NOMO-1 treated with dmso at 0.1 percent for 144 hours (cell line): ENCODE results near the gene KCTD16.

Source experiments
- DNase-seq: peaks from one replicate; lab custom pipeline; 2025; ENCODE audit not compliant: unreplicated experiment; lab: John Stamatoyannopoulos, UW

KCTD16 gene

DNA sequence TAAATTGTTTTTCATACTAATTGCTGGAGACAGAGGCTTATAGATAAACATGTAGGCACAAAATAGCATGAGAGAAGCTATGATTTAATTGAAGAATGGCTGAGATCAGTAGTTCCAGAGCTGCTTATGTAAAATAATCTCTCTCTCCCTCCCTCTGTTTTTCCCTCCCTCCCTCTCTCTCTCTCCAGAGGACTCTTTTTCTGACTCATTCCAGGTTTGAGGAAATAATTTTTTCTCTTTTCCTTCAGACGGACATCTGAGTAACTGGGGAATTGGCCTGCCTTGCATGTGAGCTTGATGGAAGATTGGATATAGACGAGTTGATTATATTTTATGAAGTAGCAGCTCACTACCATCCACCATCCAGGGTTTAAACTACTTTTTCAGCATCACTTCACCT lies 35.5 kb downstream of the KCTD16 start:
- no peak for DNase-seq

DNA sequence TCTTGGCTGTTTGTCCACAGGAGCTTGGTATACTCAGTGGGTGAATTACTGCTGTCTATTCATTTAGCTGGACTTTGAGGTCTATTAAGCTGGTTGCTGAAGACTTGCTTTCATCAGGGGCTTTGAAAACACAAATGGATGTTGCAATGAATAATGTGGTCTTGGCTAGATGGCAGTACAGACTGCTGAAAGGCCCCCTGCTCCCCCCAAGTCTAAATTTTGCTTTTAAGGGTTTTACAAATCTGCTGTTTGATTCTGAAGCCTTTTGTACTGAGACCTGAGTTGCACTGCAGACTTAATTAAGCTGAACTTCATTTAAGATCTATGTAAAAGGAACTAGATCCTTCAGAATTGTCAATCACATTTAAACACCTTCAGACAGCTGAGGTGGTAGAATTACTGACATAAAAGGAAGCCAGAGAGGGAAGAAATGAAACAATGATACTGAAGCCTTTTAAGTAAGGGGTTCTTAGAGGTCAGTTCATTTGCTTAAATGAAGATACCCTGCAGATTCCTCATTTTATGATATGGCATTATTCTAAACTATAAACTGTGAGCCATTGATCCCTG lies 37.3 kb downstream of the KCTD16 start:
- no peak for DNase-seq

DNA sequence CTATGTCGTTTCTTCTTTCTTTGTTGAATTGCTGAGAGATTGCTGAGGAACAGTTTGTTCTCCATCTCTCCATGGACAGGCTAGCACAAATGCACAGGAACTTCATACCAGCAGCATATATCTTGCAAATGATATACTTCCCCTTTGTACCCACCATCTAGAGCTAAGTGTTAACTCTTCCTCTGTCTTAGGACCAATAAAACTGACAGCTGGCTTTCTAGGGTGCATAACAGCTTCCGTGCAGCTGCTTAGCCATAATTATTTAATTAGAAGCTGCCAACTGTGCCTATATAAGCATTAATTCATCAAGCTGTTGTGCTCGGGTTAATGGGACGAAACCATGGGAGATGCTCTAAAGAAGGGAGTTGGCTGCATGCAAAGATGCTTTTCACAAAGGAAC lies 38.7 kb downstream of the KCTD16 start:
- DNase-seq, result no peak

DNA sequence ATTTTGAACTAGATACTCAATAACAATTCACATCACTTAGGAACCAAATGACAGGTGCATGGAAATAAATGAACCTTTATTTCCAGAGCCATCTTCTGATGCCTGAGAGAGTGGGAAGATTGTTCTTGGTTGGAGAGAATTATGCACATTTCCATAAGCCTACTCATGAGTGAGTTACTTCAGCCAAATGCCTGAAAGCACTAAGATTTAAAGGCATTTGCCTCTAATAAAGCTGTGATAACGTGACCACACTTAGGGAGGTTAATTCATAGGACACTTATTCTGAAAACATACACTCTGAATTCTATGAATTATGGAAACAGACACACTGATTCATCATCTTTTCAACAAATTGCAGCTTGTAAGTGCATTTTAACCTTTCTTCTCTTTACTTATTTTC lies 40.0 kb downstream of the KCTD16 start:
- DNase-seq, result no peak

DNA sequence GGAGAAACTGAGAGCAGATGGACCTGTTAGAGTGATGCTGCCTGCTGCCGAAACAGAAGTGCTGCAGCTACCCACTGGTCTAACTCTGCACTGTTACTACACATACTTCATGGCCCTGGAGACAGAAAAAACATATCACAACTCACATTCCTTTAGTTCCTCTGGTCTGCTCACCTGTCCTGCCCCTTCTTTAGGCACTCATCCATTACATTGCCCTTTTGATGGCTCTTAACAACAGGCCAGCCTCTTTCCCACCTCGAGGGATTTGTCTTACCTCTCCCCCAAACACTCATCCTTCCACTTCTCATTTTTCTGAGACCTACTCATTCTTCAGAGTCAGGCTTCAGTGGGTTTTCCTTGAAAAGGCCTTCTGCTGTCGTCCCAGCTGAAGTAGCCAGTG lies 49.2 kb downstream of the KCTD16 start:
- no peak for DNase-seq

DNA sequence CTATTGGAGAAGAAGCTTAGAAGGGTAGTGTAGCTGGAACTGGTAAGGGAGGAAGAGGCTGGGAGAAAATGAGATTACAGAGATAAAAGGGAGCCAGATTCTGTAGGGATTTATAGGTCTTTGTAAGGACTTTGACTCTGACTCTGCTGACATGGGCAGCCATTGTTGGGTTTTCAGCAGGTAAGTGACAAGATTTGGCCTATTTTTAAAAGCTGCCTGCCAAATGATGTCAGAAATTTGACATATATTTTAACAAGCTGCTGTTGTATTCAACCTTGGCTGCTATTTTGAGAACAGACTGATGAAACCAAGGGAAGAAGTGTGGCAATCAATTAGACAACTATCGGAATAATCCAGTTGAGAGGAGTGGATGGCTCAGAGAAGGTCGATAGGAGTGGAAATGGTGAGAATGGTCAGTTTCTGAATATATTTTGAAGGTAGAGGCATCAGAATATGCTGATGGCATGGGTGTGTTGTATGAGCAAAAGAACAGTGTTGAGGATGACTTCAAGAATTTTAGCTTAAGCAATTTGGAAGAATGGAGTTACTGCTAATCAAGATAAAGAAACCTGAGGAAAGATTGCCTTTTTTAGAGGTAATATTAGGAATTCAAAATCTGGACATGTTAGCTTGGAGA lies 56.8 kb downstream of the KCTD16 start:
- no peak for DNase-seq

DNA sequence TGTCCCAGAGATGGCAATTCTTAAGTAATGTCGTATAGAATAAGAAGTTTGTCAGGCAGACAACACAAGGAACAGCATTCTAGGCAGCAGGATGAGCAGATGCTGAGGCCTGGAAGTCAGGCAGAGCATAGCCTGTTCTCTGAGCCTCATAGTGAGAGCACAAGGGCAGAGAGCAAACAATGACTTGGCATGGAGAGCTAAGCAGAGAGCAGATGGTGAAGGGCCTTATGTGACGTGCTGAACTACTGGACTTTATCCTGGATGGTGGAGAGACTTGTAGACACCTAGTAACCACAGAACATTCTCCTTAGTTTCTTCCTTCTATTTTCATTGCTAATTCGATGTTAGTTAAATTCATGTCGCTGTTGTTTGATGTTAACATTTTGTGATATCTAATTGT lies 60.1 kb downstream of the KCTD16 start:
- no peak for DNase-seq

DNA sequence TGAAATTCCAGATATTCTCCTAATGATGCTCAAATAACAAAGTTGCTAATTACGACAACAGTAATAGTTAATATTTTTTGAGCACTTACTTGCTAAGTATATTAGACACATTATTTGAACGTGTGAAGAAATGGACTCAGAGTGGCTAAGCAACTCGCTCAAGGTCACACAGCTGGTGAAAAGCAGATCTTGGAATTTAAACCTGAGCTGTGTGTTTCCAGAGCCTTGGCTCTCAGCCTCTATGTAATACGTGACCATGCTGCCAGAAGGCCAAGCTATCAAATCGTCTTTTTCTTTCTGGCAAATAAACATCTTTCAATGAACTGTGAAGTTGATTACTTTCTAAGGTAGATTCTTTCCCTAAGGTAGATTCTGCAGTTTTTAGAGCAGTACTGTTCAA lies 61.6 kb downstream of the KCTD16 start:
- DNase-seq, result no peak

DNA sequence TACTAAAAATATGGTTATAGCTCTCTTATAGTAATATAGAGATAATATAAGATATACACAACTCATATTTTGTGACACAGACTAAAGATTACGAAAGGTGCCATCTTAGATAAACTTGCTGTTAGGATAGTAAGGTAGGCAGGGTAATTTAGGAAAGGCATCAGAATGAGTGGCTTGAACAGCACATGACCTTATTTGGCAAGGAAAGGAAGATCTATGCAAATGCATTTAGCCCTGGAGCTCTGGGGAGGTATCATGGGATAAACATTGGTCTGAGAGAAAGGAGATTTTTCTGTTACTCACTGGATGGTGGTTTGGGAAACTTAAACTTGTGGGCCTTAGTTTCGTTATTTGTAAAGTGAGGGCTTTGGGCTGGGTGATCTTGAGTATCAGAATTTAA lies 65.8 kb downstream of the KCTD16 start:
- no peak for DNase-seq

DNA sequence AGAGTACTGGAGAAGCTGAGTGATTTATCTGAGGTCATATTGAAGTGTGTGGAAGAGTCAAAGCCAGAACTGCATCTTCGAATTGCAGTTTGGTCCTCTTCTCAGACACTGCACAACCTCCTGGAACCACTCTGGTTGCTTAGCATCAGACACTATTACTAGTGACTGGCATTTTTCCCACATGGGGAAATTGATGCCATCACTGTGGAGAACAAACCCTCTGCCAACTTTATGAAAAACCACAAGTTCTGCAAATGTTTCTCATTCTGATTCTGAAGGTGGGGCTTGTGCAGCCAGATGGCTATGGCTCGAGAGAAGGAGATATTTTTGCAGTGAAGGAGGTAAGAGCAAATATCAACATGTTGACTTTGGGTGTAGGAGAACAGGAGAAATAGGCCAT lies 67.2 kb downstream of the KCTD16 start:
- no peak for DNase-seq

DNA sequence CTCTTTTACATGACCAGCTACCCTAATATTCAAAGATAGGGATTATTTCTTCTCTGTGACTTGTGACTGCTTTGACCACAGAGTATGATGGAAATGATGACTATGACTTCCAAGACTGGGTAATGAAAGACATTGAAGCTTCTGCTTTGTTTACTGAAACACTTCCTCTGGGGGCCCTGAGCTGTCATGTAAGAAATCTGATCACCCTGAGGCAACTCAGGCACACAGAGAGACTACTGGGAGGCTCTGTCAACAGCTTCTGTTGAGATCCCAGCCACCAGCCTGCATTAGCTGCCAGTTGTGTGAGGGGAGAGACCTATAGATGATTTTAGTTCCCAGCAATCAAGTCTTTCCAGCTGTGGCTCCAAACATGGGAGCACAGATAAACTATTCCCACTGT lies 76.5 kb downstream of the KCTD16 start:
- no peak for DNase-seq

DNA sequence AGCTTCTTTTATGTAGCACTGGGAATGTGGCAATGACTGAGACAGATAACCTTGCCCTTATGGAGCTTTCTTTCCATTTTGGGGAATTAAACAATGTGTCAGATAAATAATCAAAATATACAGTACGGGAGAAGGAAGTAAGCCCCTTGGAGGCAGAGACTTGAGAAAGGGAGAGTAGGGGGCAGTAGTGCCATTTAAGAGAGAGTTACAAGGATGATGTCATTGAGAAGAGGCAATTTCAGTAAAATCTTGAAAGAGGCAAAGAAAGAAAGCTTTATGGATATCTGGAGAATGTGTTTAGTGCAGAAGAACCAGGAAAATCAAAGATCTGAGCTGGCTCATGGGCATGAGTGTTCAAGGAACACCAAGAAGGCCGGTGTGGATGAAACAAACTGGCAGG lies 77.3 kb downstream of the KCTD16 start:
- no peak for DNase-seq

DNA sequence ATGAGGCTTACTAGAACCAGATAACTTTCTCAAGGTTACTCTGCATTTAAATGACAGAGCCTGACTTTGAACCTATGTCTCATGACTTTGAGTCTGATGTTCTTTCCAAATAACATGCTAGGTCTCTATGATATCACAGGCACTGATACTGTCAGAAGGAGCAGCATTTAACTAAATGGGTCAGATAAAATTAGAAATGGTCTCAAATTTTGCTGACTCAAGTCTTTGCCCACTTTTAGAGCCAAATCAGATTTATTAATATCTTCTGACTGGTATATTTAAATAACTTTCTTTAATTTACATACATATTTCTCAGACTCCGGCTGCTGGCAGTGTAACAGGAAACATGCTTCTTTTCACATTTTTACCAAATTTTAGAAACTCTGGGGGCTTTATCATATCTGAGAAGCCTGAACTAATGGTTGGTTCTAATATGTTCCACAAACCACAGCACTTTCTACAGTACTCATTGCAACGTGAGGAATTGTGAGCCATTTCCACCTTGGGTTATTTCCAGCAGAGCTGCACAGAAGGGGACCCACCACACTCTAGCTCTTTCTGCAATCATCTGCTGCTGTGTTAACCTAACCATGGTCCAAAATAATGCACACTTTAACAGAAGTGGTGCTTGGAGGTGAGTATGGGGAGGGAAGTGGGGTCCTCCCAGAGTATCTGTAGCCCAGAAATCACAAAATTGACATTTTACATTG lies 79.2 kb downstream of the KCTD16 start:
- no peak for DNase-seq

DNA sequence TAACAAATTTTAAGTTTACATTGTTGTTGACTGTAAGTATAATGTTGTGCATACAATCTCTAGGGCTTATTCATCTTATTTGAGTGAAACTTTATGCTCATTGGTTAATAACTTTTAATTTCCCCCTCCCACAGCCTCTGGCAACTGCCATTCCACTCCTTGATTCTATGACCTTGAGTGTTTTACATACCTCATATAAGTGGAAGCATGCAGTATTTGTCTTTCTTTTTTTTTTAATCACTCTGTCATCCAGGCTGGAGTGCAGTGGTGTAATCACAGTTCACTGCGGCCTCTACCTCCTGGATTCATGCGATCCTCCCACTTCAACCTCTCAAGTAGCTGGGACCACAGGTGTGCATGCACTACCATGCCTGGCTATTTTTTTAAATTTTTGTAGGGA lies 83.9 kb downstream of the KCTD16 start:
- no peak for DNase-seq

DNA sequence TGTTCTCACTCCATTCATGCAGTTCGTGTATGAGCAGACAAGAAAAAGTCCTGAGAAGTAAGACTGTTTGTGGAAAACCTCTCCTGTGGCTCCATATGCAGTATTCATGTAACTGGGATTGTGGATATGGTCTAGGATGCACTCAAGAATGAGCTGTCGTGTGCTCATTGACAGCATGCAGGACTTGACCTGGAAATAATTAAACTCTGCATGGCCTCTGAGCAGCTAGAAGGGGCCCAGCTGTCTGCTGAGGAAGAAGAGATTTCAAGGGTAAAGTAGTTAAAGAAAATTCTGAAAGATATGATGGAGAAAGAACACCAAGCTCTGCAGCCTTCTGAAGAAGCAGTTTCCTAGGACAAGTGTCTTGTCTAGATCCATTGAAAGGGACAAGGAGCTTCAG lies 89.4 kb downstream of the KCTD16 start:
- DNase-seq, result no peak

DNA sequence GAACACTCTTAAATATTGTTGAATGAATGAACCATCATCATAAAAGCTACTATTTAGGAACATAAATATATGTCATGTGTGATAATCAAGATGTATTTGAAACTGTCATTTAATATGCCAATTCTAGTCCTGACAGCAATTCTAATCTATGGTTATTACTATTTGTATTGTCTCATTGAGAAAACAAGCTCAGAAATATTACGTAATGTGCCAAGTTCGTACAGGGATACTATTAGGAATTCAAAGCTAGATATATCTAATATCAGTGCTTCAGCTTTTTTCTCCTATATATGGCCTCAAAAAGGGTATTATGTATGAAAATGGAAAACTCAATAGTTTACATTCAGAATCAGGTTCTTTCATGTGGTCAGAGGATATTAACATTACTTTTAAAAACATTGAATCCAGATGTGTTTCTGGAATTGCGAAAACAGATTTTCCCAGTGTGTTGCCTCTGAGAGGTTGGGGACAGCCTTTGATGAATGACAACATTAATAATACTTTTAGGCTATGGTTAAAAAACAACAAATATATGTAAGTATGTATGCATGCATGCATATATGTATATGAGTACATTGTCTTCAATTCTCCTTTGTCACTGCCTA lies 95.1 kb downstream of the KCTD16 start:
- no peak for DNase-seq

DNA sequence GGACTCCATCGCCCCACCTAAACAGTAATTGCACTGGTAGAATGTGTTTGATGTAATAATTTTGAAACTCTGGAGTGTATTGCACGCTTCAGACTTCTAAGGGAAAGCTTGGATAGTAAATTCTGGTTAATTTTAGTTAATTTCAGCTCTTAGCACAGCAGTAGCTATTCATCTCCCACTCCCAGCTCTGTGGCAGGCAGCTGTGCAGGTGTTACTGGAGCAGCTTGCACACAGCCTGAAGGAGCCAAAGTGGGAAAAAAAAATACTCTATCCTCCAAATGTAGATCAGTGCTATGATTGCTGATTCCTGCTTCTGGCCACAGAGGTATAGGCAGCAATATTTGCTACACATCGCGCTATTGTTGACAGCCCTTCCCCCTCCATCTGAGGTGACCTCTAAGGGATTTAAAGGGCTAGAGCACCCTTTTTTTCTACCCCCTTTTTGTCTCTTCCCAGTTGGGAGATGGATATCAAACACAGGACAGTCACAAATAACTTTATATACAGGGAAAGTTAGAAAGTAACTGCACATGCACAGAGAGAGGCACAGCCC lies 97.4 kb downstream of the KCTD16 start:
- no peak for DNase-seq

DNA sequence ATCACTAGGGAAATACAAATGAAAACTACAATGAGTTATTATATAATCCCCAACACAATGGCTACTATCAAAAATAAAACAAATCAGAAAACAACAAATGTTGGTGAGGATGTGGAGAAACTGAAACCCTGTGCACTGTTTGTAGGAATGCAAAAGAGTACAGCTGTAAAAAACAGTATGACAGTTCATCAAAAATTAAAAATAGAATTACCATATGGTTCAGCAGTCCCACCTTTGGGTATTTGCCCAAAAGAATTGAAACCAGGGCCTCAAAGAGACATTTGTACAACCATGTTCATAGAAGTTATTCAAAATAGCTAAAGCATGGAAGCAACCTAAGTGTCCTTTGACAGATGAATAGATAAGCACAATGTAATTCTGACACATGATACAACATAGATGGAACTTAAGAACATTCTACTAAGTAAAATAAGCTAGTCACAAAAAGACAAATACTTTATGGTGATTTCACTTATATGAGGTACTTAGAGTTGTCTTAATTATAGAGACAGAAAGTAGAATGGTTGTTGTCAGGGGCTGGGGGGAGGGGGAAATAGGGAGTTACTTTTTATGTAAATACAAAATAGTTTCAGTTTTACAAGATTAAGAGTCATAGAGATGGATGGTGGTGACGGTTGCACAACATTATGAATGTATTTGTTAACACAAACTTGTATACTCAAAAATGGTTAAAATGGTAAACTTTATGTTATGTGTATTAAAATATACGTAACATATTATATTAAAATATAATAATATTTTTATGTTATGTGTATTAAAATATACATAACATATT lies 102.8 kb downstream of the KCTD16 start:
- no peak for DNase-seq

DNA sequence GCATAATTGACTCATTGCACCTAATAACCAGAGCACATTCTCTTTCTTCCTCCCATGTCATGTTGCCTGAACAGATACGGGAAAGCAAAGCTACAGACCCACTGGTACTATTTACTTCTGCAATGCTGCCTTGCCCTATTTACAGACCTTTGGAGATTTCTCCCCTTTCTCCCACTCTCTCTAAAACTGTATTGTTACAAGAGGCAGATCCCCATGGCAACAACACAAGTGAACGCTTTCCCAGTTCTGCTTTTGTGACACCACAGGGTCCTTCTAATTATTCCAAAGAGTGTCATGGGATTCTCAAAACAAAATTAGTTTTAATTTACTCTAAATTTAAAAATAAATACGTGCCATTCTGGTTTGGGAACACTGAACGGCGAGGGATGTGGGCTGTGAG lies 104.7 kb downstream of the KCTD16 start:
- no peak for DNase-seq

DNA sequence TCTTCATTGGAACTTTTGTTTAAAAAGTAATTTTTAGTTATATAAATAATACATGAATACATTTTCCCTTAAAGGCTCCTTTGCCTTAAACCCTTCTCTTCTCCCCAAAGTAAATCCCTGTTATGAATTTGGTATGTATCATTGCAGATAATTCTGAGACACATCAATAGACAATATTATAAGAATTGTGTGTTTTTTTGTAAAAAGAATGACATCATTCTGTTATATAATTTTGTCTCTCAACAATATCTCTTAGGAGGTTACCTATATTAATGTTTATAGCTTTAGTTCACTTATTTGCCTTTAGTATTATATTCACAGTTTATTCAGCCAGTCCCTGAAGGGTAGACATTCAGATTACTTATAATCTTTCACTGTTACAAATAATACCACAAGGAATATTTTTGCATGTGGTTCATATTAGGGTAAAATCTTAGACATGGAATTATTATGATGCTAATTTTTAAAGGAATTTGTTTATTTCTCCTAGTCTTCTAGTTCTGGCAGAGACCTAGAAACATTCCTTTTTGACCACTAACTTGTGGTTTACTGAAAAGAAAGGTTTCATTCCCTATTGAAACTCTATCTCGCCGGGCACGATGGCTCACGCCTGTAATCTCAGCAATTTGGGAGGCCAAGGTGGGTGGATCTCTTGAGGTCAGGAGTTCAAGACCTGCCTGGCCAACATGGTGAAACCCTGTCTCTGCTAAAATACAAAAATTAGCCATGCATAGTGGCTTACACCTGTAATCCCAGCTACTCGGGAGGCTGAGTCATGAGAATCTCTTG lies 105.6 kb downstream of the KCTD16 start:
- DNase-seq, result no peak
